SJSA1 (cell line): ENCODE measurements around the gene ZFHX3. TPM values are rescaled to one million over a fixed set of nuclear protein-coding genes. Genes with fewer than 3 reads are reported as not detected.

Source experiments
- DNase-seq, 2 experiments: peaks; one replicate each; pipeline ENCODE4 v3.0.0-alpha.2; 2015 to 2020; ENCODE audit warnings: low spot score in 2 of 2, low read depth in 1 of 2
- H3K27ac ChIP-seq: fragments of 250-450 bp; sonication (Bioruptor Pico); 2 replicates; pipeline ENCODE4 v1.5.1; 2020; ENCODE audit warnings: mild to moderate bottlenecking, moderate library complexity
- H3K27me3 ChIP-seq: fragments of 250-450 bp; sonication (Bioruptor Pico); replicated peaks from 2 replicates; pipeline ENCODE4 v1.5.1; 2020; ENCODE audit warnings: mild to moderate bottlenecking, moderate library complexity
- H3K36me3 ChIP-seq: fragments of 250-450 bp; sonication (Bioruptor Pico); 2 replicates; pipeline ENCODE4 v1.5.1; 2020; ENCODE audit warnings: mild to moderate bottlenecking
- H3K4me1 ChIP-seq: fragments of 250-450 bp; sonication (Bioruptor Pico); replicated peaks from 2 replicates; pipeline ENCODE4 v1.6.1; 2021; ENCODE audit warnings: mild to moderate bottlenecking
- H3K4me3 ChIP-seq: fragments of 250-450 bp; sonication (Bioruptor Pico); 2 replicates; pipeline ENCODE4 v1.5.1; 2020; ENCODE audit warnings: mild to moderate bottlenecking
- H3K9me3 ChIP-seq: fragments of 250-450 bp; sonication (Bioruptor Pico); replicated peaks from 2 replicates; pipeline ENCODE4 v1.5.1; 2020; ENCODE audit warnings: mild to moderate bottlenecking
- total RNA-seq: library from RNA; depleted of rRNA; stranded (reverse); fragments of >200 nt; shearing (Covaris generic); gene quantifications from 2 replicates; pipeline ENCODE4 v1.2.3, GENCODE V29; 2014

Gene ZFHX3
- total RNA-seq, 1 experiment from 2014 or later: 2.3 TPM

DNA sequence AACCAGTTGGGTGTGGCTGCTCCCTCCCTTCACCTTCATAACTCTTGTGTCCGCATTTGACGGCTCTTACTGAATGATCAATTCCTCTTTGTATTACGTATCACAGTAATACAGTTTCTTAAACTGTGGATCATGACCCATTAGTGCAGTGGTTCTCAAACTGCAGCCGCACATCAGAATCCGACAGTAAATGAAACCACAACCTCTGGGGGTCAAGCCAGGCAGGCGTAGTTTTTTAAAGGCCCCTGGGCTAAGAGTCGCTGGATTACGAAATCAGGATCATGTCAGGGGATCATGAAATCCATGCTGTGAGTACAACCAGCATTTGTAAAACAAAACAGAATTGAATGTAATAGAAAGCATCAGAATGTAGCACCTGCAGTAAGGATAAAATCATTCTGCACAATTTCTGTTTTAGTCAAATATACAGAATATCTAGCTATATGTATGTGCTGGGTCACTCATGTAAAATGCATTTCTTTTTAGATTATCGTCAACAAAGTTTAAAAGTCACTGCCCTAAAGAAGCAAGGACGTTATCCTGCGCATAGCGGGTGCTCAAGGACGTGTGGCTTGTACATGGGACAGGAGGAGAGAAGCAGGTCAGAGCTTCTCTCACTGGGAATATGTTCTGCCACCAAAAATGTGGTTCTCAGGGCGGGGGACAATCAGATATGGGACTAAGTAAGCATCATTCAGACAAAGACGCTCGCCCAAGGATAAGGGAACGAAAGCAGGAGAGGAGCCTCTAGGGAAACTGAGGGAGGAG lies 113.1 kb downstream of the ZFHX3 start:
- no peak for DNase-seq
- H3K36me3 ChIP-seq: no peaks in the 10 kb centered on the region

GRCh38 chr16:72932677-72933335 lies 115.1 kb downstream of the ZFHX3 start:
- no peak overlapping the region for H3K27ac ChIP-seq

More for the DNA sequence above, 113.1 kb downstream of the ZFHX3 start:
- Histone ChIP-seq H3K4me3 (no peak overlapping the region), H3K27ac (no peak overlapping the region), H3K4me1 (peaks cover 12% of the 10 kb centered on the region), H3K27me3 (no peaks in the 10 kb centered on the region), H3K9me3 (no peaks in the 10 kb centered on the region)

DNA sequence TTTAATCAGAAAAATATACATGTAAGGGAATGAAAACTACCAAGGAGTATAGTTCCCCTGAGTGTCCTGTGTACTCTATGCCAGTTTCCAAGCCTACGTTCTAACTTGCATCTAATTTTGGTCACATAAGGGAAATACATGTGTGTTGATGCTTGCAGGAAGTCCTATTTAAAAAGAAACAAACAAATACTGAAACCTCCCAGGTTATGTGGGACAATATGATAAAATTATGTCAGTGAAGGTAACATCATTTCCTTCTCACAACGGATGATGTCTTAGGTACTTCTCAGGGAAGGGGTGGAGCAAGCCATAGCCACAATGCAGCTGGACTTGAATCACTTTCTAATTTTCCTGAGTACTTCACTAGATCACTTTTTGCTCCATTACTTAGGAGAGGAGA lies 115.9 kb downstream of the ZFHX3 start:
- Histone ChIP-seq H3K27me3 (no peaks in the 10 kb centered on the region), H3K4me3 (no peak overlapping the region), H3K36me3 (no peaks in the 10 kb centered on the region), H3K4me1 (peaks cover 8% of the 10 kb centered on the region), H3K27ac (no peak overlapping the region), H3K9me3 (no peaks in the 10 kb centered on the region)
- no peak for DNase-seq

More at GRCh38 chr16:72932677-72933335, 115.1 kb downstream of the ZFHX3 start:
- no peak for DNase-seq
- H3K36me3 ChIP-seq: no peaks in the 10 kb centered on the region
- H3K27me3 ChIP-seq: no peaks in the 10 kb centered on the region
- no peaks in the 10 kb centered on the region for H3K9me3 ChIP-seq
- H3K4me1 ChIP-seq: peaks cover under 1% of the 10 kb centered on the region
- no peak overlapping the region for H3K4me3 ChIP-seq

GRCh38 chr16:72930396-72930795 lies 117.5 kb downstream of the ZFHX3 start:
- Histone ChIP-seq H3K4me1 (peaks cover 8% of the 10 kb centered on the region), H3K9me3 (no peaks in the 10 kb centered on the region), H3K4me3 (no peak overlapping the region), H3K27me3 (no peaks in the 10 kb centered on the region), H3K36me3 (no peaks in the 10 kb centered on the region), H3K27ac (no peak overlapping the region)
- no peak for DNase-seq

DNA sequence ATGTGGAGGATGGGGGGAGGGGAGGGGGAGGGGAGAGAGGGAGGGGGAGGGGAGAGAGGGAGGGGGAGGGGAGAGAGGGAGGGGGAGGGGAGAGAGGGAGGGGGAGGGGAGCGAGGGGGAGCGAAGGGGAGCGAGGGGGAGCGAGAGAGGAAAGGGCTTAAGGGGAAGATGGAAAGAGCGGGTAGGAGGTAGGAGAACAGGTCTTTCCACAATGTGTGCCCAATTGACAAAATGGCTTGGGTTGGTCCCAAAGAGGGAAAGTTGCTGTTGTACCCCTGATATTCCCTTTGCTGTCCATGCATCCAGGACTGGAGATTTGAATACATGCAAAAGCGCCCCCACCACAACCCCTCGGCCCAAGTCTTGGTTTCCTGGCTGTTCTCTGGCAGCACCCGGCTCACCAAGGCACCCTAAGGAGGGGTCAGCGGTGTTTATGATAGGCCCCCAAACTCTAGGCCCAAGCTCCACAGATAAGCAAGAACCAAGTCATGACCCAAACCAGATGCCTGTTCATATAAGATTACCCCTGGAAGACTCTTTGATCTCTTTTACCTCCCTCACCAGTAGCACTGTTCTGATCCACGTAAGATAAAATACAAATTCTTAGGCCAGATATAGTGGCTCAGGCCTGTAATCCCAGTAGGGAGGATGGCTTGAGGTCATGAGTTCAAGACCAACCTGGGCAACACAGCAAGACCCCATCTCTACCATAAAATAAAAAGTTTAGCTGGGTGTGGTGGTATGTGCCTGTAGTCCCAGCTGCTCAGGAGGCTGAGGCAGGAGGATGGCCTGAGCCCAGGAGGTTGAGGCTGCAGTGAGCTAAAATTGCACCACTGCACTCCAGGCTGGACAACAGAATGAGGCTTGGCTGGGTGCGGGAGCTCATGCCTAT lies 119.6 kb downstream of the ZFHX3 start:
- Histone ChIP-seq H3K4me3 (no peak overlapping the region), H3K27me3 (no peaks in the 10 kb centered on the region), H3K36me3 (no peaks in the 10 kb centered on the region), H3K9me3 (no peaks in the 10 kb centered on the region), H3K27ac (no peak overlapping the region), H3K4me1 (peaks cover 8% of the 10 kb centered on the region)
- no peak for DNase-seq

GRCh38 chr16:72927199-72928089 lies 120.5 kb downstream of the ZFHX3 start:
- Histone ChIP-seq H3K4me3 (no peak overlapping the region), H3K4me1 (peaks cover 8% of the 10 kb centered on the region), H3K9me3 (no peaks in the 10 kb centered on the region), H3K36me3 (no peaks in the 10 kb centered on the region), H3K27me3 (no peaks in the 10 kb centered on the region), H3K27ac (no peak overlapping the region)
- DNase-seq: peak; percentile 83 to 87

DNA sequence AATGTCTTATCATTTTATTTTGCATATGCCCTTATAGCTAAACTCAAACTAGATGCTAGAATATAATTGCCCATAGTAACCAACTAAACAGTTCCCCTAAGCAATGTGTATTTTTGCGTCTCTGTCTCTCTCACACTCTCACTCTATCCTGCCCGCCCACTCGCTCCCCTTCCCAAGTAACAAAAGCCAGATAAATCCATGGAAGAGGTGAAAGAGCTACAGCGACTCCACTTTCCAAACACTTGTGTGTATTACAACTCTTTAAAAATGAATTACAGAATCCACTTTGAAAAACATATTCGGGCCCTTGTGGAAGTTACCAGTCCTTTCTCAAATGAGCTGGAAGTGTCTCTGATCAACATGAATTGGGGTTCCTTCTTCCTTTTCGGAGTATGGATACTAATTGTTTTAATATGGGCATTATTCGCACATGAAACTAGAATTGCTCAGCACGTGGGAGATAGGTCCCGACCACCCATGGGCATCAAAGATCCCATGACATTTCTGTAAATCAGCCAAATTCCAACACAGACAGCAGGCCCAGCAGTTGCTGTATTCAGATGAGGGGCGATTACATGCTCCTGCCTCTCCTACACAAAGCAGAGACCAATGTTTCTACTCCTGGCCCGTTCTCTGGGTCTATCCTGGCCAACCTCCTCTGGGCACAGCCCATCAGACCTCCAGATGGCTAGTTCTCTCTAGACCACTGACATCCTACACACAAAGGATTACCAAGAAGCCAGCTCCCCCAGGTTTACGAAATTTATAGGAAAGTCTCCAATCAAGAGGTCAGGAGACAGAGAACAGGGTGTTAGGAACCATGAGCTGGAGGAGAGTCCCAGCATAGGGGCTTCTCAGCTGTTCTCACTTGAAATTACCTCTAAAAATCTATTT lies 121.5 kb downstream of the ZFHX3 start:
- Histone ChIP-seq H3K9me3 (no peaks in the 10 kb centered on the region), H3K27ac (no peak overlapping the region), H3K4me3 (no peak overlapping the region), H3K27me3 (no peaks in the 10 kb centered on the region), H3K4me1 (peaks cover 8% of the 10 kb centered on the region), H3K36me3 (no peaks in the 10 kb centered on the region)
- DNase-seq: no peak

DNA sequence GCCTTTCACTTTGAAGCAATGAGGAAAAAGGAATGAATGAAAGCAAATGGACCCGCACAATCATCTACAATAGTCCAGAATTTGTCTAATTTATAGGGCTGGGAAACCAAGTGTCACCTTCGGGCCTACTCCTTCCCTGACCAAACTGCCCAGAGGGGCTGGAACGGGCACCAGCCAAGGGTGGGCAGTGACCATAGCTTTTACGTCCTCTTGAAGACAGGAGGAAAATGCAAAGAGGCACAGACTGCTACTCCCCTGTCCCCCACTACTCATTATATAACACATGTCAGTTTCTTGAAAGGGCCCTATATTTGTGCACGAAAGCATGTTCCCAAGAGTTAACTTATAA lies 122.3 kb downstream of the ZFHX3 start:
- Histone ChIP-seq H3K36me3 (no peaks in the 10 kb centered on the region), H3K27ac (no peak overlapping the region), H3K27me3 (no peaks in the 10 kb centered on the region), H3K9me3 (no peaks in the 10 kb centered on the region), H3K4me1 (peaks cover 8% of the 10 kb centered on the region), H3K4me3 (no peak overlapping the region)
- no peak for DNase-seq

GRCh38 chr16:72924927-72925630 lies 122.8 kb downstream of the ZFHX3 start:
- no peak for DNase-seq
- Histone ChIP-seq H3K27ac (no peak overlapping the region), H3K27me3 (no peaks in the 10 kb centered on the region), H3K36me3 (no peaks in the 10 kb centered on the region), H3K4me1 (peaks cover 8% of the 10 kb centered on the region), H3K9me3 (no peaks in the 10 kb centered on the region), H3K4me3 (no peak overlapping the region)

- H3K27ac ChIP-seq: no peak overlapping the region
- H3K27me3 ChIP-seq: no peaks in the 10 kb centered on the region
- no peak for DNase-seq
- no peaks in the 10 kb centered on the region for H3K9me3 ChIP-seq
- H3K4me3 ChIP-seq: no peak overlapping the region
- H3K36me3 ChIP-seq: no peaks in the 10 kb centered on the region
- H3K4me1 ChIP-seq: peaks cover 8% of the 10 kb centered on the region
Observed at GRCh38 chr16:72924537-72924926, 123.4 kb downstream of the ZFHX3 start.

DNA sequence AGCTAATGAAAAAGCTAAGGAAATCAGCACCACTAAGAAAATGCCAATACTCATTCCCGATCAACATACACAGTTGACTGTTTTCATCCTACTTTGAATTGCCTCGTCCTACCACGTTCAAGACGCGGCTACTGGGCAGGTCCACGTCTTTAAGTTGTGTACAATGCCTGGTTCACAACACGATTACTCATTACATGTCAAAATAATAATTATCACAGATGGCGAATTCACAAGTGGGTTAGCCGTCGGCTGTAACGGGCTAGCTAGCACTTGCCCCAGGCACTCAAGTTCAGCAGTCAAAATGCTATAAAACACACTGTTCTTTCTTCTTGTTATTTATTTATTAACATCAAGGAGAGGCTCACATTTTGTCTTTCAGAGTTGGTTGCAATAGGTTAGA lies 124.2 kb downstream of the ZFHX3 start:
- no peaks in the 10 kb centered on the region for H3K36me3 ChIP-seq
- no peaks in the 10 kb centered on the region for H3K9me3 ChIP-seq
- peaks cover 8% of the 10 kb centered on the region for H3K4me1 ChIP-seq
- H3K27ac ChIP-seq: no peak overlapping the region
- H3K27me3 ChIP-seq: no peaks in the 10 kb centered on the region
- no peak overlapping the region for H3K4me3 ChIP-seq
- no peak for DNase-seq

DNA sequence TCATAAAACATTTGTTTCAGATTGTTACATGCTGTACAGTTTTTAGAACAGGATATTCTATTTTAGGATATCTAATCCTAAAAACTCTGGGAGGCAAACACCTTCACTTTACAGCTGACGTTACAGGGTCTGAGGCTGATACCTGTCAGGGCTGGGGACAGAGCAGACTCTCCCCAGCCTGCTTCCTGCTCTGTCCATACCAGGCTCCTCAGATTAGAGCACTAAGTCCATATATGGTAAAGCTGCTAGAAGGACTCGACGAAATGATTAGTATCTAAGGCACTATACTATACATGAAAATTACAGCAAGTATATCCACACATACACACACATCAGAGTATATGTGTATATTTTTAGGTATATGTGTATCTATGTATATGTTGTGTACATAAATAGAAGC lies 125.2 kb downstream of the ZFHX3 start:
- Histone ChIP-seq H3K4me3 (no peak overlapping the region), H3K36me3 (no peaks in the 10 kb centered on the region), H3K4me1 (peaks cover 6% of the 10 kb centered on the region), H3K9me3 (no peaks in the 10 kb centered on the region), H3K27ac (no peak overlapping the region), H3K27me3 (no peaks in the 10 kb centered on the region)
- DNase-seq: no peak
